Breast epithelium (tissue), 3 donors: ENCODE results near the gene CHPF.

Source experiments
- CTCF ChIP-seq, 3 donors: fragments of 450-650 bp; IDR thresholded peaks; one replicate each; pipeline ENCODE4 v1.5.1; 2016 to 2017; ENCODE audit warnings: antibody characterized with exemption in 3 of 3, mild to moderate bottlenecking in 3 of 3, moderate library complexity in 3 of 3
- POLR2A ChIP-seq: fragments of 450-650 bp; IDR thresholded peaks from one replicate; pipeline ENCODE4 v1.6.1; 2016; ENCODE audit warnings: antibody characterized with exemption, mild to moderate bottlenecking, moderate library complexity
- POLR2AphosphoS5 ChIP-seq, 3 donors: sonication (generic); formaldehyde crosslinking; IDR thresholded peaks; one replicate each; pipeline ENCODE4 v1.6.1; 2017; ENCODE audit warnings: antibody characterized with exemption in 3 of 3

GRCh38 chr2:219508444-219508734 is 35.2 kb downstream of the CHPF start:
- TF ChIP-seq POLR2A (no peak), CTCF (IDR thresholded peaks at IDR 0.05) (no peak), POLR2AphosphoS5 (IDR thresholded peaks at IDR 0.05) (no peak)
